Right cardiac atrium (tissue), 5 donors: Measurements from ENCODE around the gene ETV3. TPM values are rescaled to one million over a fixed set of nuclear protein-coding genes. Genes with fewer than 3 reads are reported as not detected.

ENCODE experiments used
- ATAC-seq, 2 donors: fragments of 200-7000 bp; cut with Tn5 transposase; one replicate each; pipeline versions ENCODE4 v1.8.0 to v1.9.1; 2020; ENCODE audit warnings: moderate library complexity in 2 of 2, mild to moderate bottlenecking in 1 of 2
- DNase-seq, 3 donors: peaks; one replicate each; pipeline ENCODE4 v3.0.0-alpha.2; 2020
- H3K27ac ChIP-seq: one replicate; pipeline ENCODE4 v1.5.1; 2013; ENCODE audit warnings: mild to moderate bottlenecking, low read length, control low read depth, moderate library complexity
- H3K27me3 ChIP-seq: one replicate; pipeline ENCODE4 v1.6.1; 2013; ENCODE audit not compliant: control insufficient read depth, insufficient read depth
- H3K4me1 ChIP-seq: one replicate; pipeline ENCODE4 v1.6.1; 2013; ENCODE audit warnings: low read length; ENCODE audit not compliant: control insufficient read depth, insufficient read depth
- H3K4me3 ChIP-seq: one replicate; pipeline ENCODE4 v1.5.1; 2013; ENCODE audit warnings: low read length, control low read depth
- H3K9me3 ChIP-seq: one replicate; pipeline ENCODE4 v1.6.1; 2013; ENCODE audit warnings: low read length; ENCODE audit not compliant: control insufficient read depth
- WGBS: extraction: QIAGEN DNeasy Blood & Tissue Kit; methylation state at CpG from one replicate; pipeline ENCODE4 v1.1.7; 2013; 5-methylcytosine and 5-hydroxymethylcytosine counted together
- intact Hi-C, 4 donors: fragments of 100-400 bp; cut with DNase I; formaldehyde crosslinking; loops; one replicate each; pipeline versions ENCODE4 v1.11.0 to v1.14.0; 2022 to 2023
- polyA plus RNA-seq: library from polyadenylated mRNA; stranded (reverse); fragments of 200-250 nt; gene quantifications from one replicate; pipeline ENCODE4 v1.2.3, GENCODE V29; 2013
- total RNA-seq, 4 donors: library from RNA; stranded (reverse); fragmentation: NEBNext Ultra II Directional; extraction: Animal tissue kit (Norgen Biotek cat#: 25700); gene quantifications; one replicate each; pipeline ENCODE4 v1.2.1, GENCODE V29; 2021
- donor health status: healthy with polysubstance abuse.
- donor health status: DM: no; HTN: yes; CAD: no.
- donor health status: DM: no; HTN: no; CAD: no.
- donor health status: DM: no; HTN: yes; CAD: no; lungs with severe emphysema.
- donor health status: DM: yes; HTN: yes; CAD: no.

ETV3 gene
- total and polyA plus RNA-seq, 5 donors, result 6.5 to 22.9 (median 18.6) TPM

DNA sequence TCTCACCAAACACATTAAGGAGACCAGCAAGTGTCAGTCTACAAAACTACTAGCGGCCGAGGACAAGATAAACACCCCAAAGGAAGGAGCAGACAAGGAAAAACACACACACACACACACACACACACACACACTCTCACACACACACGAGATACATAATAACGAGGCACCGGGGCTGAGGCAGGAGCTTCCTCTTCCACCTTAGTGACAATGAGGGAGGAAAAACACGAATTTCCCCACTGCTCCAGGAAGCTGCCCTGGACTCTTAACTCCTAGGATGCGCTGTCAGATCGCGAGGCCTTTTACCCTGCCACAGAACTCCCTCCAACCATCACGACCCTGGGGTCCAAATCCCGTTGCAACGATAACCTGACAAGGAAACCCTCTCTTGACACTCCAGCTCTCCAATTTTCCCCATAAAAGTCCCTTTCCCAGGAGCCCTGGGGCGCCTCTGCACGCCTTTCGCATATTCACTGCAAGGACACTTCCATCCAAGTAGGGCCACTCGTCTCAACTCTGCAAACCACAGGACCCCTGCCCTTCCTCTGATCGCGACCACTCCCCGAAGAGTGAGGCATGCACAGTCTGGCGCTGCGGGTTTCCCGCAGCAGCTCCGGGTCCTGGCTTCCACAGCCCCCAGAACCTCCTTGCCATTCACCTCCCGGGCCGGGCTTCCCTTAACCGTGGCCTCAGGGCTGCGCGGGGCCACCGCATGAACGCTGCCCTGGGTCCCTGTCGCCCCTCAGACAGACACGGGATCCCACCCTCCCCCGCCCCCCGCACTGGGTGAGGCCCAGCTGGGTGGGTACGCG is 581 bp downstream of the ETV3 start:
- no peaks in the 10 kb centered on the region for H3K27me3 ChIP-seq
- under 1% methylated on average over 36 of the region's 36 CpGs for WGBS
- H3K9me3 ChIP-seq, result no peaks in the 10 kb centered on the region
- peaks cover 3% of the 10 kb centered on the region for H3K4me1 ChIP-seq
- DNase-seq (peak in 2 of 3 donors; percentile 33 to 50), ATAC-seq (peak; percentile 4 to 47)
- H3K27ac ChIP-seq, result peak overlapping the region; percentile 95
- peak overlapping the region; percentile 63 for H3K4me3 ChIP-seq
- intact Hi-C loops, result no loop called here

DNA sequence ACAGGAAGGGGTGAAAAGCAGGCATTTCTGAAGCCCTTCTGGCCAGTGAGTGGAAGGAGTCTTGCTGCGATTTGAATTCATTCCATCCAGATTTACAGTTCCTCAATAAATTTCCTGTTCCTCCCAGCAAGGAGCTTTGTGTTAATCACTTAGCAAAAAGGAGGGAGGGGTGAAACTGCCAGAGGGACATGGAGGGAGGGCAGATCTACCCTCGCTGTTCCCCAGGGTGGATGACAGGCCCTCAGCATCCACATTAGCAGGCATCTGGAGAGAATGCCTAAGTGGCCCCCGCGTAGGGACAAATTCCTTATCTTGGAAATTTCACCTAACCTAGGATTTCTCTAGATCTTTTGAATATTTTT is 1.2 kb downstream of the ETV3 start:
- ATAC-seq, result no peak
- peaks cover 3% of the 10 kb centered on the region for H3K4me1 ChIP-seq
- 9% methylated on average over 4 of the region's 4 CpGs for WGBS

GRCh38 chr1:157136133-157136532 is 2.1 kb downstream of the ETV3 start:
- H3K4me3 ChIP-seq, result no peak overlapping the region
- no peak for DNase-seq
- H3K27ac ChIP-seq, result no peak overlapping the region
- WGBS, result 48% methylated on average over 4 of the region's 4 CpGs
- no peaks in the 10 kb centered on the region for H3K27me3 ChIP-seq
- intact Hi-C loops, result no loop called here
- H3K9me3 ChIP-seq, result no peaks in the 10 kb centered on the region
- ATAC-seq, result no peak
- peaks cover 3% of the 10 kb centered on the region for H3K4me1 ChIP-seq

More for the DNA sequence above, 1.2 kb downstream of the ETV3 start:
- DNase-seq, result peak in 1 of 3 donors; percentile 46
- intact Hi-C loops, result no loop called here
- no peaks in the 10 kb centered on the region for H3K27me3 ChIP-seq
- no peak overlapping the region for H3K27ac ChIP-seq
- peak overlapping the region; percentile 63 for H3K4me3 ChIP-seq
- no peaks in the 10 kb centered on the region for H3K9me3 ChIP-seq

DNA sequence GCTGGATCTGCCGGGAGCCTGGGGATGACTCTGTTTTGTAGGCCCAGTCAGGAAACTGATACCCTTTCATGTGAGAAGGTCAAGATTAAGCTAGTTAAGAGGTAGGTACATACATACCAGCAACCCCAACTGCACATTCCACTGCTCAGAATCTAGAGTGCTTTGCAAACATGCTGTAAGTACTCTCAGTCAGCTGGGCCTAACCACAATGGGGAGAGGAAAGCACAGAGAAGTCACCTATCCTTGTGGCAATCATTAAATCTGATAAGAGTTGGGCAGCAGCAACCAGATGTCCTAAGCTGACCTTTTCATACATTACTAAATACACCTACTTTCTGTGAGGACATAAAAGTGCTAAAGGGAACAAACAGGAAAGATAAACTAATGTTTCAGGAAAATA is 2.5 kb downstream of the ETV3 start:
- ATAC-seq (no peak), DNase-seq (no peak)
- peaks cover 3% of the 10 kb centered on the region for H3K4me1 ChIP-seq
- H3K27ac ChIP-seq, result no peak overlapping the region
- H3K9me3 ChIP-seq, result no peaks in the 10 kb centered on the region
- 19% methylated on average over 1 of the region's 1 CpG for WGBS
- no peaks in the 10 kb centered on the region for H3K27me3 ChIP-seq
- intact Hi-C loops, result no loop called here
- H3K4me3 ChIP-seq, result no peak overlapping the region

- no peak for ATAC-seq
- peaks cover 3% of the 10 kb centered on the region for H3K4me1 ChIP-seq
- no peak overlapping the region for H3K27ac ChIP-seq
- H3K27me3 ChIP-seq, result no peaks in the 10 kb centered on the region
- no peaks in the 10 kb centered on the region for H3K9me3 ChIP-seq
- 80% methylated on average over 2 of the region's 2 CpGs for WGBS
- no peak for DNase-seq
- intact Hi-C loops, result no loop called here
- no peak overlapping the region for H3K4me3 ChIP-seq
These were observed 3.1 kb downstream of the ETV3 start for GRCh38 chr1:157135070-157135469.

DNA sequence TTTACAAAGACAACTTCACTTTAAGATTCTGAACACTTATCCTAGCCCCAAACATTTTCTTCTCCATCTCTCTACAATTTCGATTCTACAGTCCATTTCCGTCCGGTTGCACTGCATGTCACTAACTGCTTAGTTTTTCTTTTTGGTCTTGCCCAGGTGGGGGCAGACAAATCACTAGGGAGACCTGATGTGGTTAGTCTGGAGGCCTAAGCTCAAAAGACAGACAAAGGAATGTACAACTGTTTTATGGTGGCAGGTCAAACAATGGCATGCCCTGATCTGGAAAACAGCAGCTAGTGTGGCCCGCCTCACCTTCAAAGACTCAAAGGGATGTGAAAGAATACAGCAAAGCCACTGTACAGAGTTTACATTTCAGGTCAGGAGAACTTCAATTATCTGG is 3.8 kb downstream of the ETV3 start:
- H3K27ac ChIP-seq, result no peak overlapping the region
- no peaks in the 10 kb centered on the region for H3K27me3 ChIP-seq
- H3K9me3 ChIP-seq, result no peaks in the 10 kb centered on the region
- ATAC-seq, result no peak
- H3K4me1 ChIP-seq, result peaks cover 3% of the 10 kb centered on the region
- 92% methylated on average over 4 of the region's 4 CpGs for WGBS
- intact Hi-C loops, result no loop called here
- DNase-seq, result no peak
- no peak overlapping the region for H3K4me3 ChIP-seq

DNA sequence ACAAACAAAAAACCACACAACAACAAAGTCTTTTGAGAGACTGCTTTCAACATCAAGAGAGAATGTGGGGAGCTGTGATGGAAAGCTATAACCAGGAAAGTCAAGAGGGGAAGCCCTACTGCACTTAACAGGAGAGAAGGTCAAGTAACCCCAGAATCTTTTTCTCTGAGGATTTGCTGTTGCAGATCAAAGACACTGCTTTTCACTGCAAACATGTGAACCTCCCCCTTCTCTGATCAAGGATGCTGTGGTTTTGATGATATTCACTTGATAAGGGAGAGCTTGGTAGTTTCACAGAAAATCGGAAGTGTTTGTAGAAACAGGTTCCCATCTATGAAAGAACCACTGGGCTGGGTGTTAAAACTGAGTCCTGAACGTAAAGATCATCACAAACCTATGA is 4.8 kb downstream of the ETV3 start:
- WGBS, result 63% methylated on average over 2 of the region's 2 CpGs
- ATAC-seq, result no peak
- no peaks in the 10 kb centered on the region for H3K9me3 ChIP-seq
- H3K27ac ChIP-seq, result no peak overlapping the region
- intact Hi-C loops, result no loop called here
- peaks cover 3% of the 10 kb centered on the region for H3K4me1 ChIP-seq
- no peak overlapping the region for H3K4me3 ChIP-seq
- DNase-seq, result no peak
- H3K27me3 ChIP-seq, result no peaks in the 10 kb centered on the region

DNA sequence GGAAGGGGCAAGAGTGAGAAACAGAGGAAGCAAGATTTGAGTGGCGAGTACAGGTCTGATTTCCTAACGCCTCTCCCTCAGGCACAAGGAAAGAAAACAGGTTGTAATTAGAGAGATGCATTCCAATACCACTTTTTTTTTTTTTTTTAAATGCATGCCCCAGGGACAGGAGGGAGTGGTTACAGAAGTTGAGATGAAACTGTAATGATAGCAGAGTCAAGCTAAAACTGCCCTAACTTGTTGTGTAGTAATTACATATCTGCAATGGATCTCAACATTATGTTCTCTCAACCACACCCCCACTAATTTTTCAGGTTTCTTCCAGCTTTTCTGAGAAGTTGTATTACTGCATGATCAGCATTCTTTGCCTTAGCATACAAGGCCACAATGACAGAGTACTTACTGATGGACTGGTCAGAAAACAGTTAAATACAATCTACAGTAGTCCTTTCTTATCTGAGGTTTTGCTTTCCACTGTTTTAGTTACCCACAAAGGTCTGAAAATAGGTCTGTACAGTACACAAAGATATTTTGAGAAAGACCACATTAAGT is 5.5 kb downstream of the ETV3 start:
- H3K27me3 ChIP-seq, result no peaks in the 10 kb centered on the region
- no peak for ATAC-seq
- intact Hi-C loops, result no loop called here
- H3K9me3 ChIP-seq, result no peaks in the 10 kb centered on the region
- H3K4me3 ChIP-seq, result no peak overlapping the region
- H3K27ac ChIP-seq, result no peak overlapping the region
- H3K4me1 ChIP-seq, result peaks cover 3% of the 10 kb centered on the region
- 77% methylated on average over 2 of the region's 2 CpGs for whole genome bisulfite sequencing
- no peak for DNase-seq

GRCh38 chr1:157132111-157132510 is 6.1 kb downstream of the ETV3 start:
- no peaks in the 10 kb centered on the region for H3K9me3 ChIP-seq
- H3K4me1 ChIP-seq, result peaks cover 3% of the 10 kb centered on the region
- no peak overlapping the region for H3K27ac ChIP-seq
- H3K4me3 ChIP-seq, result no peak overlapping the region
- no peaks in the 10 kb centered on the region for H3K27me3 ChIP-seq
- ATAC-seq, result no peak
- DNase-seq, result no peak
- intact Hi-C loops, result no loop called here
- WGBS, result 89% methylated on average over 5 of the region's 5 CpGs

DNA sequence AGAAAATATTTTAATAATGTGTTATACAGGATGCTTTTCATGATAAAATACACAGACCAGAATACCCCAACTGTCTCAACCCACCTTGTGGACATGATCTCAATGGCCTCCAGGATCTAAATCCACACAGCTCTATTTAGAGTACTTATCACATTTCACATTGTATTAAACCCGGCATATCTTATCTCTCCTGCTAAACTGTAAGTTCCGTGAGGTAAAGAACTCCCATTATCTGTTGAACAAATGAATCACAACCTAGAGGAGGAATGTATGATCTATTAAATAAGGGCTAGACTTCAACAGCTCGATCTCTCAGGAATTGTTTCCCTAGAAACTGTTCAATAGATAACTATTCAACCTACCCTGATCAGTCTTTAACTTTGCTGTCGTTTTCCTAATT is 6.9 kb downstream of the ETV3 start:
- Histone ChIP-seq H3K9me3 (no peaks in the 10 kb centered on the region), H3K4me3 (no peak overlapping the region), H3K27ac (no peak overlapping the region), H3K4me1 (peaks cover 2% of the 10 kb centered on the region), H3K27me3 (no peaks in the 10 kb centered on the region)
- DNase-seq (no peak), ATAC-seq (no peak)
- 52% methylated on average over 4 of the region's 4 CpGs for WGBS
- intact Hi-C loops, result no loop called here

- Histone ChIP-seq H3K27me3 (no peaks in the 10 kb centered on the region), H3K9me3 (no peaks in the 10 kb centered on the region), H3K4me1 (no peaks in the 10 kb centered on the region), H3K27ac (no peak overlapping the region), H3K4me3 (no peak overlapping the region)
- DNase-seq (no peak), ATAC-seq (no peak)
- WGBS, result 74% methylated on average over 7 of the region's 7 CpGs
- intact Hi-C loops, result no loop called here
These were observed 13.3 kb downstream of the ETV3 start for GRCh38 chr1:157124855-157125254.
